GM12878 (cell line): ENCODE measurements around the gene ETV6. TPM values are rescaled to one million over a fixed set of nuclear protein-coding genes. Genes with fewer than 3 reads are reported as not detected.
A peak's percentile ranks its signal among the peaks of the same experiment; 100 is the strongest.

Experiments used
- BMI1 ChIP-seq: fragments of 450-650 bp; IDR thresholded peaks from 2 replicates; pipeline ENCODE4 v1.6.1; 2016; ENCODE audit warnings: mild to moderate bottlenecking, moderate library complexity, borderline replicate concordance
- E2F8 ChIP-seq: fragments of 450-650 bp; IDR thresholded peaks from 2 replicates; pipeline ENCODE4 v1.6.1; 2018; ENCODE audit warnings: mild to moderate bottlenecking, low read depth, moderate library complexity; ENCODE audit not compliant: partially characterized antibody
- ESRRA ChIP-seq: IDR thresholded peaks from 2 replicates; pipeline ENCODE4 v1.6.1; 2012; ENCODE audit warnings: mild to moderate bottlenecking, low read length, improper control_type of control experiment
- EZH2 ChIP-seq: IDR thresholded peaks from 2 replicates; pipeline ENCODE4 v1.6.1; 2012; ENCODE audit warnings: low read depth, mild to moderate bottlenecking, control low read depth, inconsistent platforms, low read length, borderline replicate concordance; ENCODE audit not compliant: control insufficient read depth
- IKZF2 ChIP-seq, 2 experiments: fragments of 450-650 bp; IDR thresholded peaks; 2 replicates each; pipeline ENCODE4 v1.6.1; 2017; ENCODE audit warnings: mild to moderate bottlenecking in 2 of 2, moderate library complexity in 2 of 2
- IRF3 ChIP-seq: fragments of 450-650 bp; IDR thresholded peaks from 2 replicates; pipeline ENCODE4 v1.6.1; 2014; ENCODE audit warnings: mild to moderate bottlenecking
- IRF5 ChIP-seq: fragments of 450-650 bp; IDR thresholded peaks from 2 replicates; pipeline ENCODE4 v1.6.1; 2017; ENCODE audit warnings: borderline replicate concordance
- MXI1 ChIP-seq: fragments of 150-350 bp; IDR thresholded peaks from 2 replicates; pipeline ENCODE4 v1.6.1; 2011; ENCODE audit warnings: low read depth, mild to moderate bottlenecking, inconsistent platforms, low read length, improper control_type of control experiment
- NFIC ChIP-seq: IDR thresholded peaks from 2 replicates; pipeline ENCODE4 v1.6.1; 2012; ENCODE audit warnings: low read depth, mild to moderate bottlenecking, inconsistent platforms, low read length, moderate library complexity
- PAX5 ChIP-seq: IDR thresholded peaks from 2 replicates; pipeline ENCODE4 v1.6.1; 2011; ENCODE audit warnings: low read depth, low read length, borderline replicate concordance
- PRDM15 ChIP-seq: fragments of 450-650 bp; formaldehyde crosslinking; IDR thresholded peaks from 2 replicates; pipeline ENCODE4 v1.4.0; 2020; ENCODE audit warnings: mild to moderate bottlenecking, moderate library complexity
- RAD51 ChIP-seq: fragments of 450-650 bp; IDR thresholded peaks from 2 replicates; pipeline ENCODE4 v1.6.1; 2016; ENCODE audit warnings: moderate library complexity, mild to moderate bottlenecking, inconsistent platforms
- SMAD1 ChIP-seq: fragments of 450-650 bp; IDR thresholded peaks from 2 replicates; pipeline ENCODE4 v1.6.1; 2018; ENCODE audit warnings: mild to moderate bottlenecking, low read depth; ENCODE audit not compliant: partially characterized antibody
- TARDBP ChIP-seq: IDR thresholded peaks from 2 replicates; pipeline ENCODE4 v1.6.1; 2016; ENCODE audit warnings: borderline replicate concordance
- TCF3 ChIP-seq: IDR thresholded peaks from 2 replicates; pipeline ENCODE4 v1.6.1; 2012; ENCODE audit warnings: low read depth, mild to moderate bottlenecking, low read length, borderline replicate concordance; ENCODE audit not compliant: insufficient read depth
- ZSCAN29 ChIP-seq: fragments of 450-650 bp; IDR thresholded peaks from 2 replicates; pipeline ENCODE4 v1.6.1; 2017; ENCODE audit warnings: mild to moderate bottlenecking, moderate library complexity
- polyA plus RNA-seq, 11 experiments: library from polyadenylated mRNA; depleted of rRNA in 4 of 11; unstranded in 6 of 11; stranded (reverse) in 5 of 11; fragments of >200 nt; fragmentation: Nextera tagmentation in 4 of 11; fragmentation: Illumina TruSeq in 1 of 11; extraction: Ambion mirVana in 4 of 11; extraction: Trizol in 1 of 11; gene quantifications; 1 replicate in 1 of 11; 2 replicates in 10 of 11; pipeline versions ENCODE4 v1.2.1 to v1.2.3, GENCODE V29; 2011 to 2016; ENCODE audit warnings: inconsistent platforms in 2 of 11, missing spikeins in 2 of 11, low read depth in 1 of 11
- total RNA-seq, 4 experiments: library from RNA; depleted of rRNA in 3 of 4; stranded (reverse); fragments of >200 nt in 3 of 4; fragmentation: Illumina TruSeq in 1 of 4; extraction: Trizol in 1 of 4; gene quantifications; 2 replicates each; pipeline versions ENCODE4 v1.2.1 to v1.2.3, GENCODE V29; 2013 to 2021

ETV6 gene
- total and polyA plus RNA-seq, 10 of the 15 experiments (the other 5 are each of a cell fraction or from before 2014, with no cell fraction given): 6.6 to 74.8 (median 24.6) TPM

- TF ChIP-seq NFIC (peak; percentile 96), TARDBP (no peak), PAX5 (no peak), E2F8 (no peak), TCF3 (no peak), ZSCAN29 (0 out of 2 replicates have a peak, but pooled peaks have one; percentile 29), IRF3 (no peak), IRF5 (no peak), RAD51 (no peak), BMI1 (no peak), SMAD1 (no peak), ESRRA (no peak), PRDM15 (no peak), MXI1 (no peak), EZH2 (no peak), IKZF2 (IDR thresholded peaks at IDR 0.05) (peak; percentile 94)
Observed at GRCh38 chr12:11778713-11779685, 129.5 kb downstream of the ETV6 start (continued).
